Activated CD4-positive, alpha-beta T cell treated with anti-CD3 and anti-CD28 coated beads, Interleukin-2, amount 10 ng/mL, durations not matched to agents 24 days and 14 days (primary cell): ENCODE results near the gene SLC31A2. TPM values are rescaled to one million over a fixed set of nuclear protein-coding genes. Genes with fewer than 3 reads are reported as not detected.
A peak's percentile ranks its signal among the peaks of the same experiment; 100 is the strongest.

Experiments
- DNase-seq: peaks from one replicate; pipeline ENCODE4 v3.0.0; 2022
- H3K27ac Mint-ChIP-seq: one replicate; pipeline ENCODE4 v1.8.0; 2022; ENCODE audit warnings: mild to moderate bottlenecking, mixed read lengths
- H3K27me3 Mint-ChIP-seq: one replicate; pipeline ENCODE4 v1.8.0; 2022; ENCODE audit warnings: mixed read lengths
- H3K36me3 Mint-ChIP-seq: one replicate; pipeline ENCODE4 v1.8.0; 2022; ENCODE audit warnings: low read depth, mild to moderate bottlenecking, mixed read lengths
- H3K4me1 Mint-ChIP-seq: one replicate; pipeline ENCODE4 v1.8.0; 2021; ENCODE audit warnings: mixed read lengths
- H3K4me3 Mint-ChIP-seq: one replicate; pipeline ENCODE4 v1.8.0; 2022; ENCODE audit warnings: mild to moderate bottlenecking, moderate library complexity, mixed read lengths
- H3K9me3 Mint-ChIP-seq: one replicate; pipeline ENCODE4 v1.8.0; 2021; ENCODE audit warnings: mixed read lengths
- intact Hi-C: fragments of 100-400 bp; cut with micrococcal nuclease; formaldehyde crosslinking; loops from one replicate; pipeline ENCODE4 v1.15.1; 2023
- total RNA-seq: library from RNA; stranded (reverse); gene quantifications from 2 replicates; pipeline ENCODE4 v1.2.3, GENCODE V29; 2022

Gene SLC31A2
- total RNA-seq, 1 donor from 2014 or later = 4.5 TPM

DNA sequence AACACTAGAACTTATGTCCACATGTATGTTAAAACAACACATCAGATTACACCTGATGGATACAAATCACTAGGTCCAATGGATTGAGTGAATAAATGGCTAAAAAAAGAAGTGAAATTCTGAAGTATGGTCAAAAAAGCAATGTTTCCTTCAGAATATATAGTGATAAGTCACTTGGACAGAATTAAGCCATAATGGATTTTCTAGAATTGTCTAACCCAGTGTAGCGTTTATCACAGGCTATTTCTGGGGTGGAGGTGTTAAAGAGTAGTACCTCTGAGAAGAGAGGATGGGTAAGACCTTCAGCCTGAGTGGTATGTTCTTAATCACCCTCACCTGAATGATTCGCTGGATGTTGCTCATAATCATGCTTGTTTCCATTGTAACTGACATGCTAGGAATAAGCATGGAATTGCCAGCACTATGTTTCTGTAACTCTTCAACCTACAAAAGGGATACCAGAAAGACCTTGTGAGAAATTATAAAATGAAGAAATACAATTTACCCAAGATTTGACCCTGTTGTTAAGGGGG lies 33.2 kb downstream of the SLC31A2 start:
- Mint-ChIP-seq H3K4me3 (no peak overlapping the region), H3K36me3 (peaks cover 73% of the 10 kb centered on the region), H3K9me3 (no peaks in the 10 kb centered on the region), H3K27me3 (no peaks in the 10 kb centered on the region), H3K27ac (no peak overlapping the region), H3K4me1 (peaks cover 9% of the 10 kb centered on the region)
- DNase-seq = no peak
- intact Hi-C loops = no loop called here

- peaks cover 9% of the 10 kb centered on the region for H3K4me1 Mint-ChIP-seq
- no peaks in the 10 kb centered on the region for H3K27me3 Mint-ChIP-seq
- peaks cover 71% of the 10 kb centered on the region for H3K36me3 Mint-ChIP-seq
- H3K4me3 Mint-ChIP-seq = no peak overlapping the region
- no peak overlapping the region for H3K27ac Mint-ChIP-seq
- no peaks in the 10 kb centered on the region for H3K9me3 Mint-ChIP-seq
- intact Hi-C loops = no loop called here
- no peak for DNase-seq
Observed at GRCh38 chr9:113184539-113184938, 33.7 kb downstream of the SLC31A2 start.

GRCh38 chr9:113185271-113185670 lies 34.5 kb downstream of the SLC31A2 start:
- intact Hi-C loops = no loop called here
- no peak overlapping the region for H3K27ac Mint-ChIP-seq
- H3K36me3 Mint-ChIP-seq = peaks cover 73% of the 10 kb centered on the region
- no peak overlapping the region for H3K4me3 Mint-ChIP-seq
- H3K4me1 Mint-ChIP-seq = peaks cover 9% of the 10 kb centered on the region
- no peaks in the 10 kb centered on the region for H3K27me3 Mint-ChIP-seq
- DNase-seq = no peak
- no peaks in the 10 kb centered on the region for H3K9me3 Mint-ChIP-seq

DNA sequence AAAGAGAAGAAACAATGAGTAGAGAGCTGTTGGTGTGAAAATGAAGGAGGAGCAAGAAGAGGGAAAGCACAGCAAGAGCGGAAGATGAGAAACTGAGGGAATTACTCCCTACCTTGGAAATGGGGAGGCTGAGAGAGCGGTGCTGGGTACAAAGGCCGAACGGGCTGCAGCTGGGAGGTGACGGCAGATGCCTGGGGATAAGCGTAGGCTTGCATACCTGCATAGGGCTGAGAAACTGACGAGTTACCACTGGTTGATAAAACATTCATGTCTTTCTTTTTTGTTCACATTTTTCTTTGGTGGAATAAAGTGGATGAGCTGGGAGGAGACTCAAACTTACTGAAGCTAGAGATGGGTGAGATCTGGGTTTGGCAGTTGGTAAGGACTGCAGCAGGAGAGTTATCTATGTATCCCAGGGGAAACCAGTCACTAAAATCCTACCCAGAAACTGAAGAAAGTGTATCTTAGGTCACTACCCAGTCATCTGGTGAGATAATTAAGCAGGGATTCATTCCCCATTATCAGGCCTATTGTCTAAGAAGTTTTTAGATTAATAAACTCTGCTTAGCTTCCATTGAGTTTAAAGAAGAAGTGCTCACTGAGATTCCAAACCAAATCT lies 35.4 kb downstream of the SLC31A2 start:
- Mint-ChIP-seq H3K27me3 (no peaks in the 10 kb centered on the region), H3K27ac (no peak overlapping the region), H3K9me3 (no peaks in the 10 kb centered on the region), H3K4me3 (no peak overlapping the region), H3K36me3 (peaks cover 69% of the 10 kb centered on the region), H3K4me1 (peaks cover 9% of the 10 kb centered on the region)
- DNase-seq = no peak
- intact Hi-C loops = no loop called here

- Mint-ChIP-seq H3K9me3 (no peaks in the 10 kb centered on the region), H3K27me3 (no peaks in the 10 kb centered on the region), H3K4me1 (peaks cover 9% of the 10 kb centered on the region), H3K36me3 (peaks cover 60% of the 10 kb centered on the region), H3K27ac (peak overlapping the region; percentile 58), H3K4me3 (no peak overlapping the region)
- DNase-seq = no peak
- intact Hi-C loops = no loop called here
Observed at GRCh38 chr9:113187929-113188595, 37.3 kb downstream of the SLC31A2 start.

- Mint-ChIP-seq H3K4me1 (peaks cover 9% of the 10 kb centered on the region), H3K4me3 (no peak overlapping the region), H3K27me3 (no peaks in the 10 kb centered on the region), H3K9me3 (no peaks in the 10 kb centered on the region), H3K27ac (no peak overlapping the region), H3K36me3 (peaks cover 50% of the 10 kb centered on the region)
- DNase-seq = no peak
- intact Hi-C loops = no loop called here
Observed at GRCh38 chr9:113192455-113192854, 41.6 kb downstream of the SLC31A2 start.

DNA sequence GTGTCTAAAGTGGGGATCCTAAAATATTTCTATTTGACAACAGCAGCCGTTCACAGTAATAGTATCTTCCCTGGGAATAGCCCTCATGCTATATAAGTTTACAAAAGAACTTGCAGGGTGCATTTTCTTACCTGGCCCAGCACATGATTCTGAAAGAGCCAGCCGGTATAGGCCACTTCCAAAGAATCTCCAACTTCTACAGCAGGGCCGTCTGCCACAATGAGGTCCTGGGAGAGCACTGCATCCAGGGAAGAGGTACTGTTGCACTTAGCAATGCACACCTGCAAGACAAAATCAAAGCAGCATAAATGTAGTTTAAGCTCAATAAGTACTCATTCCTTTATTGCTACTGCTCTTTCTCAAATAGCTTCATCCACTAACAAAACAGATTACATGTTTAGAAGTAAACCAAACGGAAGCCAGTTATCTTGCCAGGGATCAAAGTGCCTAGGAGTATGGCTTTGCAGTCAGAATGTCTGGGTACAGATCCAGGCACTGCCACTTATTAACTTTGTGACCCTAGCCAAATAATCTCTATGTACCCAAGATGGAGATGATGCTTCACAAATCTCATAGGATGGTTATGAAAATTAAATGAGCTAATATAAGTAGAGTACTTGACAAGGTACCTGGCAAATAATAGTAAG lies 49.0 kb downstream of the SLC31A2 start:
- intact Hi-C loops = no loop called here
- DNase-seq = no peak
- no peak overlapping the region for H3K27ac Mint-ChIP-seq
- H3K4me1 Mint-ChIP-seq = peaks cover 7% of the 10 kb centered on the region
- H3K4me3 Mint-ChIP-seq = no peak overlapping the region
- H3K9me3 Mint-ChIP-seq = no peaks in the 10 kb centered on the region
- H3K27me3 Mint-ChIP-seq = no peaks in the 10 kb centered on the region
- peaks cover 70% of the 10 kb centered on the region for H3K36me3 Mint-ChIP-seq

GRCh38 chr9:113205432-113205831 lies 54.6 kb downstream of the SLC31A2 start:
- peaks cover 64% of the 10 kb centered on the region for H3K36me3 Mint-ChIP-seq
- H3K4me1 Mint-ChIP-seq = peaks cover 3% of the 10 kb centered on the region
- intact Hi-C loops = no loop called here
- H3K4me3 Mint-ChIP-seq = no peak overlapping the region
- H3K9me3 Mint-ChIP-seq = no peaks in the 10 kb centered on the region
- no peak for DNase-seq
- no peaks in the 10 kb centered on the region for H3K27me3 Mint-ChIP-seq
- H3K27ac Mint-ChIP-seq = no peak overlapping the region

DNA sequence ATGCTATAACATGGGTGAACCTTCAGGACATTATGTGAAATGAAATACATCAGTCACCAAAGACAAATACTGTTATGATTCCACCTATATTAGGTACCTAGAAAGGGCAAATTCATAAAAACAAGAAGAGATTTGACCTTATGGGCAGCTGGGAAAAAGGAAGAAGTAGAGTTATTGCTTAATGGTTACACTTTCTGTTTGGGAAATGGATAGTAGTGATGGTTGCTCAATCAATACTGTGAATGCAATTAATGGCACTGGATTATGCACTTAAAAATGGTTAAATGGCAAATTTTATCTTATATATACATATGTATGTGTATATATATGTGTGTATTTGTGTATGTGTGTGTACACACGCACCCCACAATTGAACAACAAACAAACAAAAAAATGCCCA lies 55.1 kb downstream of the SLC31A2 start:
- DNase-seq = no peak
- intact Hi-C loops = no loop called here
- peaks cover 67% of the 10 kb centered on the region for H3K36me3 Mint-ChIP-seq
- no peaks in the 10 kb centered on the region for H3K9me3 Mint-ChIP-seq
- H3K27ac Mint-ChIP-seq = no peak overlapping the region
- H3K4me1 Mint-ChIP-seq = peaks cover 3% of the 10 kb centered on the region
- no peaks in the 10 kb centered on the region for H3K27me3 Mint-ChIP-seq
- no peak overlapping the region for H3K4me3 Mint-ChIP-seq

DNA sequence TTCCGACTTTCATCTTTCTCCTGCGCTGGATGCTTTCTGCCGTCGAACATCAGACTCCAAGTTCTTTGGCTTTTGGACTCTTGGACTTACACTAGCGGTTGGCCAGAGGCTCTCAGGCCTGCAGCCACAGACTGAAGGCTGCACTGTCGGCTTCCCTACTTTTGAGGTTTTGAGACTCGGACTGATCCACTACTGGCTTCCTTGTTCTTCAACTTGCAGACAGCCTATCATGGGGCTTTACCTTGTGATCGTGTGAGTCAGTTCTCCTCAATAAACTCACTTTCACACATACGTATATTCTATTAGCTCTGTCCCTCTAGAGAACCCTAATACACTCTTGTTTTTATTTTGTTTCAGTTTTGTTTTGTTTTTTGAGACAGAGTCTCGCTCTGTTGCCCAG lies 60.0 kb downstream of the SLC31A2 start:
- intact Hi-C loops = no loop called here
- H3K27ac Mint-ChIP-seq = no peak overlapping the region
- peaks cover 13% of the 10 kb centered on the region for H3K4me1 Mint-ChIP-seq
- no peak overlapping the region for H3K4me3 Mint-ChIP-seq
- no peak for DNase-seq
- no peaks in the 10 kb centered on the region for H3K9me3 Mint-ChIP-seq
- peaks cover 48% of the 10 kb centered on the region for H3K36me3 Mint-ChIP-seq
- no peaks in the 10 kb centered on the region for H3K27me3 Mint-ChIP-seq

Other genes with a start within 250 kb of the SLC31A2 start
- 0.24 TPM in 1 of 2 replicates, not detected in the other for gene ZNF883, start 138.8 kb upstream of the SLC31A2 start, total RNA-seq
- 0.30 and 0.33 TPM in 2 replicates for gene ZFP37, start 94.3 kb upstream of the SLC31A2 start, total RNA-seq
- gene FKBP15, start 70.3 kb downstream of the SLC31A2 start, total RNA-seq = 33.9 and 36.7 TPM in 2 replicates
- 18.6 and 20.0 TPM in 2 replicates for gene SLC31A1, start 70.5 kb downstream of the SLC31A2 start, total RNA-seq
- 52.0 and 57.4 TPM in 2 replicates for gene CDC26, start 124.6 kb downstream of the SLC31A2 start, total RNA-seq
- 63.6 and 64.6 TPM in 2 replicates for gene PRPF4, start 124.7 kb downstream of the SLC31A2 start, total RNA-seq
- 0.12 TPM in 1 of 2 replicates, not detected in the other for gene RNF183, start 152.4 kb downstream of the SLC31A2 start, total RNA-seq
- gene WDR31, start 189.3 kb downstream of the SLC31A2 start, total RNA-seq = 2.2 and 2.7 TPM in 2 replicates
- gene BSPRY, start 198.5 kb downstream of the SLC31A2 start, total RNA-seq = 10.5 and 10.6 TPM in 2 replicates
- 16.5 and 17.8 TPM in 2 replicates for gene HDHD3, start 226.0 kb downstream of the SLC31A2 start, total RNA-seq